SH-SY5Y (cell line): ENCODE data around the gene FAM151B.

Experiments
- GATA2 ChIP-seq: IDR thresholded peaks from 2 replicates; pipeline ENCODE4 v1.6.1; 2011; ENCODE audit warnings: mild to moderate bottlenecking, low read depth, low read length
- GATA3 ChIP-seq: IDR thresholded peaks from 2 replicates; pipeline ENCODE4 v1.6.1; 2011; ENCODE audit warnings: low read depth, mild to moderate bottlenecking, low read length, moderate library complexity

GRCh38 chr5:80568251-80568650 lies 80.4 kb downstream of the FAM151B start:
- TF ChIP-seq GATA2 (no peak), GATA3 (no peak)
